H9 (cell line): ENCODE measurements around the gene RYR3. TPM values are rescaled to one million over a fixed set of nuclear protein-coding genes. Genes with fewer than 3 reads are reported as not detected.

Experiments used
- DNase-seq: peaks from one replicate; pipeline ENCODE4 v3.0.0-alpha.2; 2017
- H2AFZ ChIP-seq: one replicate; pipeline ENCODE4 v1.6.1; 2013; ENCODE audit warnings: mild to moderate bottlenecking, low read length, control low read depth, moderate library complexity
- H2AK5ac ChIP-seq: 2 replicates; pipeline ENCODE4 v1.6.1; 2013; ENCODE audit warnings: low read length, control low read depth, mixed read lengths; ENCODE audit not compliant: insufficient read length
- H2BK120ac ChIP-seq: one replicate; pipeline ENCODE4 v1.6.1; 2013; ENCODE audit warnings: low read depth, mild to moderate bottlenecking, low read length, control low read depth, inconsistent platforms; ENCODE audit not compliant: poor library complexity, severe bottlenecking
- H2BK12ac ChIP-seq: 2 replicates; pipeline ENCODE4 v1.6.1; 2013; ENCODE audit warnings: low read length, control low read depth, mixed read lengths, low read depth; ENCODE audit not compliant: insufficient read length
- H2BK15ac ChIP-seq: 2 replicates; pipeline ENCODE4 v1.6.1; 2013; ENCODE audit warnings: low read depth, low read length, control low read depth
- H2BK20ac ChIP-seq: one replicate; pipeline ENCODE4 v1.6.1; 2013; ENCODE audit warnings: low read depth, mild to moderate bottlenecking, low read length, control low read depth, inconsistent platforms; ENCODE audit not compliant: poor library complexity, severe bottlenecking
- H2BK5ac ChIP-seq: 2 replicates; pipeline ENCODE4 v1.6.1; 2013; ENCODE audit warnings: low read length, control low read depth, mixed read lengths; ENCODE audit not compliant: insufficient read length
- H3K14ac ChIP-seq: 2 replicates; pipeline ENCODE4 v1.6.1; 2013; ENCODE audit warnings: low read length, control low read depth; ENCODE audit not compliant: insufficient read depth
- H3K18ac ChIP-seq: 2 replicates; pipeline ENCODE4 v1.6.1; 2013; ENCODE audit warnings: low read depth, mild to moderate bottlenecking, mixed read lengths, low read length, control low read depth; ENCODE audit not compliant: insufficient read length
- H3K23ac ChIP-seq: 2 replicates; pipeline ENCODE4 v1.6.1; 2013; ENCODE audit warnings: low read length, control low read depth, mixed read lengths, low read depth; ENCODE audit not compliant: insufficient read length
- H3K23me2 ChIP-seq: 2 replicates; pipeline ENCODE4 v1.6.1; 2013; ENCODE audit warnings: low read depth, mild to moderate bottlenecking, mixed read lengths, low read length, control low read depth; ENCODE audit not compliant: insufficient read length, poor library complexity, severe bottlenecking
- H3K27ac ChIP-seq: 2 replicates; pipeline ENCODE4 v1.5.1; 2013; ENCODE audit warnings: low read length, control low read depth, mixed read lengths, low read depth; ENCODE audit not compliant: insufficient read length
- H3K27me3 ChIP-seq: 2 replicates; pipeline ENCODE4 v1.6.1; 2013; ENCODE audit warnings: low read length, control low read depth, inconsistent platforms; ENCODE audit not compliant: insufficient read depth
- H3K4ac ChIP-seq: 2 replicates; pipeline ENCODE4 v1.6.1; 2013; ENCODE audit warnings: low read depth, mild to moderate bottlenecking, control low read depth, inconsistent platforms, low read length, moderate library complexity
- H3K4me1 ChIP-seq: 2 replicates; pipeline ENCODE4 v1.6.1; 2013; ENCODE audit warnings: low read length, control low read depth, inconsistent platforms; ENCODE audit not compliant: insufficient read depth
- H3K4me2 ChIP-seq: 2 replicates; pipeline ENCODE4 v1.6.1; 2013; ENCODE audit warnings: low read length, control low read depth, mixed read lengths; ENCODE audit not compliant: insufficient read length, insufficient read depth
- H3K56ac ChIP-seq: 2 replicates; pipeline ENCODE4 v1.6.1; 2013; ENCODE audit warnings: low read depth, mild to moderate bottlenecking, mixed read lengths, low read length, control low read depth; ENCODE audit not compliant: insufficient read length
- H3K79me1 ChIP-seq: 2 replicates; pipeline ENCODE4 v1.6.1; 2013; ENCODE audit warnings: low read depth, mild to moderate bottlenecking, moderate library complexity, low read length, control low read depth, inconsistent platforms; ENCODE audit not compliant: insufficient read depth, poor library complexity, severe bottlenecking
- H3K79me2 ChIP-seq: 2 replicates; pipeline ENCODE4 v1.6.1; 2013; ENCODE audit warnings: low read length, control low read depth, inconsistent platforms; ENCODE audit not compliant: insufficient read depth
- H3K9ac ChIP-seq: 2 replicates; pipeline ENCODE4 v1.6.1; 2013; ENCODE audit warnings: low read length, control low read depth, mixed read lengths; ENCODE audit not compliant: insufficient read length; ENCODE audit errors: extremely low read depth
- H3K9me3 ChIP-seq: one replicate; pipeline ENCODE4 v1.6.1; 2013; ENCODE audit warnings: low read depth, low read length, inconsistent platforms; ENCODE audit not compliant: control insufficient read depth
- H3T11ph ChIP-seq: one replicate; pipeline ENCODE4 v1.6.1; 2013; ENCODE audit warnings: mild to moderate bottlenecking, low read length, control low read depth, inconsistent platforms
- H4K20me1 ChIP-seq: one replicate; pipeline ENCODE4 v1.6.1; 2013; ENCODE audit not compliant: control insufficient read depth, insufficient read length, insufficient read depth
- H4K5ac ChIP-seq: 2 replicates; pipeline ENCODE4 v1.6.1; 2013; ENCODE audit warnings: low read depth, mild to moderate bottlenecking, mixed read lengths, low read length, control low read depth; ENCODE audit not compliant: insufficient read length
- H4K8ac ChIP-seq: replicated peaks from 2 replicates; pipeline ENCODE4 v1.6.1; 2013; ENCODE audit warnings: low read length, control low read depth, mixed read lengths, low read depth; ENCODE audit not compliant: insufficient read length
- H4K91ac ChIP-seq: 2 replicates; pipeline ENCODE4 v1.6.1; 2013; ENCODE audit warnings: low read depth, mild to moderate bottlenecking, moderate library complexity, mixed read lengths, low read length, control low read depth; ENCODE audit not compliant: insufficient read length
- H3K27ac Mint-ChIP-seq, 3 experiments: 2 replicates in 2 of 3; 3 replicates in 1 of 3; pipeline ENCODE4 v1.8.0; 2020 to 2021; ENCODE audit warnings: mixed read lengths in 3 of 3, mild to moderate bottlenecking in 1 of 3, moderate library complexity in 1 of 3
- H3K27me3 Mint-ChIP-seq: 2 replicates; pipeline ENCODE4 v1.8.0; 2021; ENCODE audit warnings: low read depth, mild to moderate bottlenecking, moderate library complexity, mixed read lengths
- H3K36me3 Mint-ChIP-seq, 3 experiments: 2 replicates in 2 of 3; 3 replicates in 1 of 3; pipeline ENCODE4 v1.8.0; 2020 to 2021; ENCODE audit warnings: low read depth in 3 of 3, mixed read lengths in 3 of 3; ENCODE audit not compliant: insufficient read depth in 1 of 3
- H3K4me1 Mint-ChIP-seq, 2 experiments: 2 replicates each; pipeline ENCODE4 v1.8.0; 2020; ENCODE audit warnings: mixed read lengths in 2 of 2
- H3K4me3 Mint-ChIP-seq, 2 experiments: 2 replicates in 1 of 2; 3 replicates in 1 of 2; pipeline ENCODE4 v1.8.0; 2020 to 2021; ENCODE audit warnings: mild to moderate bottlenecking in 2 of 2, mixed read lengths in 2 of 2, moderate library complexity in 1 of 2
- H3K9me3 Mint-ChIP-seq, 2 experiments: 2 replicates in 1 of 2; 3 replicates in 1 of 2; pipeline ENCODE4 v1.8.0; 2020; ENCODE audit warnings: mild to moderate bottlenecking in 2 of 2, mixed read lengths in 2 of 2, moderate library complexity in 1 of 2
- CTCF ChIP-seq: fragments of 200-600 bp; sonication (generic); conservative IDR thresholded peaks from 3 replicates; pipeline ENCODE4 v1.8.0; 2021; ENCODE audit warnings: antibody characterized with exemption, mild to moderate bottlenecking
- WGBS: extraction: QIAGEN DNeasy Blood & Tissue Kit; methylation state at CpG from one replicate; pipeline ENCODE4 v1.1.7; 2013; ENCODE audit warnings: missing lambda C conversion rate, low lambda C conversion rate, mixed read lengths; ENCODE audit not compliant: insufficient read length; ENCODE audit errors: extremely low coverage; 5-methylcytosine and 5-hydroxymethylcytosine counted together
- total RNA-seq: library from RNA; stranded (reverse); gene quantifications from 2 replicates; pipeline ENCODE4 v1.2.1, GENCODE V29; 2021

Gene RYR3
- total RNA-seq, 1 experiment from 2014 or later = 0.85 TPM

GRCh38 chr15:33282226-33283020 lies 28.3 kb upstream of the RYR3 start:
- Histone ChIP-seq H3K14ac (no peak overlapping the region), H3K9me3 (no peaks in the 10 kb centered on the region), H3K9ac (no peak overlapping the region), H3K79me1 (no peaks in the 10 kb centered on the region), H2AK5ac (no peak overlapping the region), H2BK20ac (no peak overlapping the region), H2AFZ (no peak overlapping the region), H3K23ac (no peak overlapping the region), H3K23me2 (no peaks in the 10 kb centered on the region), H3K27ac (no peak overlapping the region), H3K27me3 (no peaks in the 10 kb centered on the region), H3K18ac (no peak overlapping the region), H4K20me1 (no peaks in the 10 kb centered on the region), H2BK12ac (no peak overlapping the region), H3T11ph (no peak overlapping the region), H3K56ac (no peak overlapping the region), H3K4me1 (peaks cover 5% of the 10 kb centered on the region), H4K91ac (no peak overlapping the region), H2BK15ac (no peak overlapping the region), H3K4ac (no peak overlapping the region), H3K79me2 (no peaks in the 10 kb centered on the region), H4K8ac (no peak overlapping the region), H3K4me2 (no peak overlapping the region), H2BK120ac (no peak overlapping the region), H4K5ac (no peak overlapping the region), H2BK5ac (no peak overlapping the region)
- TF ChIP-seq CTCF = no peak
- WGBS = no CpG with 5 or more reads among the region's 6 CpGs
- no peak overlapping the region for H3K4me3 Mint-ChIP-seq
- no peaks in the 10 kb centered on the region for H3K36me3 Mint-ChIP-seq
- H3K4me1 Mint-ChIP-seq = peaks cover 25 to 31% of the 10 kb centered on the region in 2 experiments
- DNase-seq = no peak
- no peaks in the 10 kb centered on the region; a peak in 2 of 5 replicates for H3K9me3 Mint-ChIP-seq
- no peak overlapping the region for H3K27ac Mint-ChIP-seq
- no peaks in the 10 kb centered on the region for H3K27me3 Mint-ChIP-seq
